CD4-positive, alpha-beta memory T cell (primary cell): Measurements from ENCODE around the gene SRP72. TPM values are rescaled to one million over a fixed set of nuclear protein-coding genes. Genes with fewer than 3 reads are reported as not detected.

ENCODE experiments used
- CTCF ChIA-PET: fragments of 350-600 bp; sonication (Branson Sonifier 250); formaldehyde crosslinking; loops from one replicate; lab custom pipeline; 2021; ENCODE audit warnings: inconsistent platforms; ENCODE audit not compliant: partially characterized antibody; lab: Charles Lee
- POLR2A ChIA-PET: fragments of 350-600 bp; sonication (Branson Sonifier 250); formaldehyde crosslinking; loops from one replicate; lab custom pipeline; 2021; ENCODE audit not compliant: partially characterized antibody; lab: Charles Lee
- DNase-seq, 5 donors: peaks; one replicate each; pipeline versions ENCODE4 v3.0.0 to v3.0.0-alpha.2; 2020 to 2022; ENCODE audit warnings: mixed read lengths in 1 of 5
- H3K27ac ChIP-seq: one replicate; pipeline ENCODE4 v1.7.0; 2013; ENCODE audit warnings: low read depth, low read length
- H3K27me3 ChIP-seq: 2 replicates; pipeline ENCODE4 v1.7.0; 2013; ENCODE audit warnings: mild to moderate bottlenecking, low read length, moderate library complexity; ENCODE audit not compliant: insufficient read depth
- H3K36me3 ChIP-seq: 2 replicates; pipeline ENCODE4 v1.7.0; 2013; ENCODE audit warnings: mild to moderate bottlenecking, low read length, moderate library complexity; ENCODE audit not compliant: insufficient read depth
- H3K4me1 ChIP-seq: 2 replicates; pipeline ENCODE4 v1.7.0; 2013; ENCODE audit warnings: mild to moderate bottlenecking, low read length, moderate library complexity; ENCODE audit not compliant: insufficient read depth
- H3K4me3 ChIP-seq, 2 donors: one replicate each; pipeline ENCODE4 v1.7.0; 2013; ENCODE audit warnings: low read length in 2 of 2, mild to moderate bottlenecking in 1 of 2
- H3K9me3 ChIP-seq, 2 donors: one replicate each; pipeline ENCODE4 v1.7.0; 2013; ENCODE audit warnings: low read length in 2 of 2, control low read depth in 1 of 2; ENCODE audit not compliant: control insufficient read depth in 1 of 2
- H3K27ac Mint-ChIP-seq, 7 donors: one replicate each; pipeline ENCODE4 v1.8.0; 2020 to 2021; ENCODE audit warnings: mixed read lengths in 7 of 7, mild to moderate bottlenecking in 6 of 7, inconsistent platforms in 3 of 7, moderate library complexity in 3 of 7
- H3K27me3 Mint-ChIP-seq, 2 donors: one replicate each; pipeline ENCODE4 v1.8.0; 2020 to 2021; ENCODE audit warnings: mixed read lengths in 2 of 2
- H3K36me3 Mint-ChIP-seq, 2 donors: one replicate each; pipeline ENCODE4 v1.8.0; 2020 to 2021; ENCODE audit warnings: mixed read lengths in 2 of 2, inconsistent platforms in 1 of 2, mild to moderate bottlenecking in 1 of 2
- H3K4me1 Mint-ChIP-seq, 4 donors: one replicate each; pipeline ENCODE4 v1.8.0; 2020 to 2021; ENCODE audit warnings: mixed read lengths in 4 of 4, mild to moderate bottlenecking in 1 of 4
- H3K4me3 Mint-ChIP-seq, 8 donors: one replicate each; pipeline ENCODE4 v1.8.0; 2020 to 2021; ENCODE audit warnings: mixed read lengths in 8 of 8, mild to moderate bottlenecking in 7 of 8, moderate library complexity in 6 of 8, inconsistent platforms in 3 of 8
- H3K9me3 Mint-ChIP-seq, 8 donors: one replicate each; pipeline ENCODE4 v1.8.0; 2020 to 2021; ENCODE audit warnings: mixed read lengths in 8 of 8, mild to moderate bottlenecking in 5 of 8, inconsistent platforms in 3 of 8, moderate library complexity in 1 of 8
- intact Hi-C: fragments of 100-400 bp; cut with micrococcal nuclease; formaldehyde crosslinking; loops from one replicate; pipeline ENCODE4 v1.15.1; 2023
- polyA plus RNA-seq, 2 donors: library from polyadenylated mRNA; unstranded; fragments of 300-500 nt; fragmentation: Illumina TruSeq; gene quantifications; one replicate each; pipeline ENCODE4 v1.2.3, GENCODE V29; 2021
- total RNA-seq, 2 experiments: library from RNA; stranded (reverse); gene quantifications; one replicate each; pipeline ENCODE4 v1.2.3, GENCODE V29; 2021

SRP72 gene
- total RNA-seq = 100 to 1,000 TPM; 104 to 107 TPM
- 100 to 1,000 TPM; 148 to 165 TPM for polyA plus RNA-seq

- CTCF ChIA-PET = interaction anchor here (0.6 to 2.7 kb wide), 9 partner anchors 27 to 529 kb away, joined by 3 to 25 read pairs (median 3); partner anchors contain the start of genes CEP135, PAICS and PPAT
- Mint-ChIP-seq H3K27ac (peak within 1 kb of the TSS; percentile 93 to 100 (median 98)), H3K36me3 (peaks cover 11 to 44% of the 10 kb centered on the region in 2 donors)
Observed at GRCh38 chr4:56467284-56468096, at the start of gene SRP72. TSS of gene SRP72 (plus strand) at chr4:56467617. CDS start at chr4:56467636, 19 bp downstream.

GRCh38 chr4:56424176-56424575 is 43.2 kb upstream of the SRP72 start:
- Histone ChIP-seq H3K9me3 (no peaks in the 10 kb centered on the region), H3K27ac (no peak overlapping the region), H3K4me1 (no peaks in the 10 kb centered on the region), H3K36me3 (no peaks in the 10 kb centered on the region), H3K4me3 (no peak overlapping the region), H3K27me3 (no peaks in the 10 kb centered on the region)
- Mint-ChIP-seq H3K4me1 (peaks cover 0 to 5% (median 2%) of the 10 kb centered on the region in 4 donors), H3K9me3 (no peaks in the 10 kb centered on the region), H3K27me3 (no peaks in the 10 kb centered on the region), H3K27ac (no peak overlapping the region), H3K36me3 (no peaks in the 10 kb centered on the region), H3K4me3 (no peak overlapping the region)
- CTCF ChIA-PET = interaction anchor here (0.6 to 6.2 kb wide), 20 partner anchors 11 to 417 kb away, joined by 3 to 101 read pairs (median 6); partner anchors contain the start of genes PAICS and PPAT
- POLR2A ChIA-PET = interaction anchor here (1.2 to 4.0 kb wide), 2 partner anchors 11 to 37 kb away, joined by 3 to 25 read pairs; partner anchors contain the start of genes AASDH, PAICS and PPAT
- DNase-seq = no peak
- intact Hi-C loops = no loop called here

More at GRCh38 chr4:56467284-56468096, at the start of gene SRP72:
- intact Hi-C loops = loop anchor here (1.0 to 5.0 kb wide), 6 partner anchors 31 to 440 kb away; partner anchors contain the start of genes AASDH, PAICS and REST
- peak; percentile 88 to 97 (median 89) for DNase-seq
- Histone ChIP-seq H3K4me1 (peaks cover 50% of the 10 kb centered on the region), H3K27ac (peak within 1 kb of the TSS; percentile 90), H3K4me3 (peak within 1 kb of the TSS; percentile 93 to 98), H3K9me3 (no peaks in the 10 kb centered on the region), H3K36me3 (peaks cover 13% of the 10 kb centered on the region), H3K27me3 (no peaks in the 10 kb centered on the region)
- Mint-ChIP-seq H3K4me3 (peak within 1 kb of the TSS; percentile 94 to 100 (median 98)), H3K9me3 (no peaks in the 10 kb centered on the region), H3K4me1 (peaks cover 39 to 64% (median 51%) of the 10 kb centered on the region in 4 donors), H3K27me3 (no peaks in the 10 kb centered on the region)
- POLR2A ChIA-PET = interaction anchor here (0.8 to 5.9 kb wide), 10 partner anchors 12 to 519 kb away, joined by 3 to 76 read pairs (median 5); partner anchors contain the start of genes AASDH, CEP135, NOA1 and PAICS

GRCh38 chr4:56424697-56425514 is 42.5 kb upstream of the SRP72 start:
- no peak overlapping the region for H3K4me3 Mint-ChIP-seq
- intact Hi-C loops = loop anchor here (1.0 kb wide), 3 partner anchors 119 to 411 kb away; no protein-coding TSS in a partner anchor
- POLR2A ChIA-PET = interaction anchor here (1.2 to 4.0 kb wide), 3 partner anchors 11 to 412 kb away, joined by 3 to 25 read pairs (median 4); partner anchors contain the start of genes AASDH, PAICS and PPAT
- peak in 4 of 5 donors; percentile 45 to 54 (median 48) for DNase-seq
- H3K9me3 ChIP-seq = no peaks in the 10 kb centered on the region
- no peaks in the 10 kb centered on the region for H3K27me3 ChIP-seq
- no peaks in the 10 kb centered on the region for H3K27me3 Mint-ChIP-seq
- H3K27ac ChIP-seq = no peak overlapping the region
- no peak overlapping the region for H3K4me3 ChIP-seq
- H3K4me1 Mint-ChIP-seq = peaks cover 0 to 7% (median 4%) of the 10 kb centered on the region in 4 donors
- CTCF ChIA-PET = interaction anchor here (0.6 to 6.2 kb wide), 28 partner anchors 10 to 567 kb away, joined by 3 to 101 read pairs (median 5); partner anchors contain the start of genes AASDH, PAICS and PPAT
- no peaks in the 10 kb centered on the region for H3K36me3 ChIP-seq
- H3K36me3 Mint-ChIP-seq = no peaks in the 10 kb centered on the region
- H3K9me3 Mint-ChIP-seq = no peaks in the 10 kb centered on the region
- no peak overlapping the region for H3K27ac Mint-ChIP-seq
- H3K4me1 ChIP-seq = no peaks in the 10 kb centered on the region

GRCh38 chr4:56425518-56425917 is 41.9 kb upstream of the SRP72 start:
- no peaks in the 10 kb centered on the region for H3K27me3 ChIP-seq
- no peak overlapping the region for H3K27ac ChIP-seq
- no peak overlapping the region for H3K4me3 ChIP-seq
- H3K4me1 Mint-ChIP-seq = peaks cover 0 to 7% (median 4%) of the 10 kb centered on the region in 4 donors
- H3K9me3 Mint-ChIP-seq = no peaks in the 10 kb centered on the region
- no peaks in the 10 kb centered on the region for H3K9me3 ChIP-seq
- H3K36me3 Mint-ChIP-seq = no peaks in the 10 kb centered on the region
- H3K4me1 ChIP-seq = no peaks in the 10 kb centered on the region
- H3K27me3 Mint-ChIP-seq = no peaks in the 10 kb centered on the region
- DNase-seq = no peak
- H3K36me3 ChIP-seq = no peaks in the 10 kb centered on the region
- POLR2A ChIA-PET = interaction anchor here (1.5 to 4.0 kb wide), 2 partner anchors 10 to 411 kb away, joined by 4 to 25 read pairs; partner anchors contain the start of genes PAICS and PPAT
- CTCF ChIA-PET = interaction anchor here (0.5 to 6.2 kb wide), 20 partner anchors 10 to 566 kb away, joined by 3 to 101 read pairs (median 5); partner anchors contain the start of genes AASDH, PAICS and PPAT
- H3K4me3 Mint-ChIP-seq = no peak overlapping the region
- intact Hi-C loops = loop anchor here (1.0 kb wide), 3 partner anchors 119 to 411 kb away; no protein-coding TSS in a partner anchor
- no peak overlapping the region for H3K27ac Mint-ChIP-seq

GRCh38 chr4:56426273-56426672 is 41.1 kb upstream of the SRP72 start:
- Mint-ChIP-seq H3K36me3 (no peaks in the 10 kb centered on the region), H3K27me3 (no peaks in the 10 kb centered on the region), H3K27ac (no peak overlapping the region), H3K4me1 (peaks cover 0 to 7% (median 5%) of the 10 kb centered on the region in 4 donors), H3K9me3 (no peaks in the 10 kb centered on the region), H3K4me3 (no peak overlapping the region)
- Histone ChIP-seq H3K27ac (no peak overlapping the region), H3K27me3 (no peaks in the 10 kb centered on the region), H3K4me1 (no peaks in the 10 kb centered on the region), H3K36me3 (no peaks in the 10 kb centered on the region), H3K4me3 (no peak overlapping the region), H3K9me3 (no peaks in the 10 kb centered on the region)
- CTCF ChIA-PET = interaction anchor here (0.5 to 6.2 kb wide), 11 partner anchors 9 to 415 kb away, joined by 3 to 101 read pairs (median 5); partner anchors contain the start of genes PAICS and PPAT
- DNase-seq = no peak
- intact Hi-C loops = no loop called here
- POLR2A ChIA-PET = interaction anchor here (1.5 kb wide), 1 partner anchor 410 kb away, joined by 4 read pairs; no protein-coding TSS in a partner anchor

GRCh38 chr4:56427179-56427578 is 40.2 kb upstream of the SRP72 start:
- CTCF ChIA-PET = interaction anchor here (1.5 to 6.2 kb wide), 3 partner anchors 117 to 409 kb away, joined by 3 to 101 read pairs (median 5); no protein-coding TSS in a partner anchor
- no peaks in the 10 kb centered on the region for H3K27me3 Mint-ChIP-seq
- Histone ChIP-seq H3K27me3 (no peaks in the 10 kb centered on the region), H3K27ac (no peak overlapping the region), H3K9me3 (no peaks in the 10 kb centered on the region), H3K4me3 (no peak overlapping the region), H3K36me3 (no peaks in the 10 kb centered on the region), H3K4me1 (no peaks in the 10 kb centered on the region)
- no peak for DNase-seq
- POLR2A ChIA-PET = no interaction called here
- no peak overlapping the region for H3K27ac Mint-ChIP-seq
- H3K9me3 Mint-ChIP-seq = no peaks in the 10 kb centered on the region
- intact Hi-C loops = no loop called here
- H3K36me3 Mint-ChIP-seq = no peaks in the 10 kb centered on the region
- no peak overlapping the region for H3K4me3 Mint-ChIP-seq
- peaks cover 5 to 9% (median 8%) of the 10 kb centered on the region in 4 donors for H3K4me1 Mint-ChIP-seq
